ENCODE data around the gene APOF.

DNA sequence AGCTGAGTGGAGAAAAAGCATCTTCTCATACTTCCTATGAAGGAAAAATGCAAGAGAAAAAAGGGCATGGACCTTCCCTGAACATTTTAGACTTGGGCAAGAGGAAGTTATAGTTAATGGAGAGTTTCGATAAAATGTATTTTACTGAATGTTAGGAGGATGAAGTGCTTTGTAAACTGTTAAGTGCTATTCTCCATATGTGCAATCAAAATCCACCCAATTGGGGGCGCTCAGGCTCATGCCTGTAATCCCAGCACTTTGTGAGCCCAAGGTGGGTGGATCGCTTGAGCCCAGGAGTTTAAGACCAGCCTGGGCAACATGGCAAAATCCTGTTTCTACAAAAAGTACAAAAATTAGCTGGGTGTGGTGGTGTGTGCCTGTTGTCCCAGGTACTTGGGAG is 45.0 kb downstream of the APOF start:
- TF ChIP-seq, protein P1, sequence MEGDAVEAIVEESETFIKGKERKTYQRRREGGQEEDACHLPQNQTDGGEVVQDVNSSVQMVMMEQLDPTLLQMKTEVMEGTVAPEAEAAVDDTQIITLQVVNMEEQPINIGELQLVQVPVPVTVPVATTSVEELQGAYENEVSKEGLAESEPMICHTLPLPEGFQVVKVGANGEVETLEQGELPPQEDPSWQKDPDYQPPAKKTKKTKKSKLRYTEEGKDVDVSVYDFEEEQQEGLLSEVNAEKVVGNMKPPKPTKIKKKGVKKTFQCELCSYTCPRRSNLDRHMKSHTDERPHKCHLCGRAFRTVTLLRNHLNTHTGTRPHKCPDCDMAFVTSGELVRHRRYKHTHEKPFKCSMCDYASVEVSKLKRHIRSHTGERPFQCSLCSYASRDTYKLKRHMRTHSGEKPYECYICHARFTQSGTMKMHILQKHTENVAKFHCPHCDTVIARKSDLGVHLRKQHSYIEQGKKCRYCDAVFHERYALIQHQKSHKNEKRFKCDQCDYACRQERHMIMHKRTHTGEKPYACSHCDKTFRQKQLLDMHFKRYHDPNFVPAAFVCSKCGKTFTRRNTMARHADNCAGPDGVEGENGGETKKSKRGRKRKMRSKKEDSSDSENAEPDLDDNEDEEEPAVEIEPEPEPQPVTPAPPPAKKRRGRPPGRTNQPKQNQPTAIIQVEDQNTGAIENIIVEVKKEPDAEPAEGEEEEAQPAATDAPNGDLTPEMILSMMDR (conservative IDR thresholded peaks at IDR 0.05), result no peak
- no peak for TF ChIP-seq EZH2 (IDR thresholded peaks at IDR 0.05; ENCODE audit: low read depth)
